ENCODE data around the gene DAPK2. TPM values are rescaled to one million over a fixed set of nuclear protein-coding genes. Genes with fewer than 3 reads are reported as not detected.

The DAPK2 gene
- total RNA-seq, 4 donors from 2014 or later = 12.0 to 49.8 (median 25.6) TPM

- no peak for ATAC-seq (ENCODE audit: low FRiP score)
- TF ChIP-seq CTCF (IDR thresholded peaks at IDR 0.05) = no peak
- DNase-seq (ENCODE audit: low spot score) = no peak
Observed at GRCh38 chr15:64011736-64012135, 34.5 kb downstream of the DAPK2 start.

GRCh38 chr15:64010719-64011118, 35.6 kb downstream of the DAPK2 start:
- no peak for ATAC-seq (ENCODE audit: low FRiP score)
- no peak for TF ChIP-seq CTCF (IDR thresholded peaks at IDR 0.05)

GRCh38 chr15:64009798-64010261, 36.5 kb downstream of the DAPK2 start:
- no peak for ATAC-seq (ENCODE audit: low FRiP score)
- TF ChIP-seq CTCF (IDR thresholded peaks at IDR 0.05) = no peak
- DNase-seq (ENCODE audit: low spot score) = no peak

More at GRCh38 chr15:64010719-64011118, 35.6 kb downstream of the DAPK2 start:
- DNase-seq (ENCODE audit: low spot score) = no peak

GRCh38 chr15:64009241-64009640, 37.0 kb downstream of the DAPK2 start:
- TF ChIP-seq CTCF (IDR thresholded peaks at IDR 0.05) = no peak
- DNase-seq (ENCODE audit: low spot score) (no peak), ATAC-seq (ENCODE audit: low FRiP score) (no peak)

GRCh38 chr15:64008177-64008576, 38.1 kb downstream of the DAPK2 start:
- no peak for DNase-seq (ENCODE audit: low spot score)
- no peak for TF ChIP-seq CTCF (IDR thresholded peaks at IDR 0.05)
- no peak for ATAC-seq (ENCODE audit: low FRiP score)

GRCh38 chr15:64006642-64007041, 39.6 kb downstream of the DAPK2 start:
- no peak for TF ChIP-seq CTCF (IDR thresholded peaks at IDR 0.05)
- DNase-seq (ENCODE audit: low spot score) (no peak), ATAC-seq (ENCODE audit: low FRiP score) (no peak)

- ATAC-seq (ENCODE audit: low FRiP score) (peak; percentile 85), DNase-seq (ENCODE audit: low spot score) (no peak)
- no peak for TF ChIP-seq CTCF (IDR thresholded peaks at IDR 0.05)
Observed at GRCh38 chr15:64004587-64004986, 41.7 kb downstream of the DAPK2 start.
